ENCODE measurements around the gene MALAT1.

DNA sequence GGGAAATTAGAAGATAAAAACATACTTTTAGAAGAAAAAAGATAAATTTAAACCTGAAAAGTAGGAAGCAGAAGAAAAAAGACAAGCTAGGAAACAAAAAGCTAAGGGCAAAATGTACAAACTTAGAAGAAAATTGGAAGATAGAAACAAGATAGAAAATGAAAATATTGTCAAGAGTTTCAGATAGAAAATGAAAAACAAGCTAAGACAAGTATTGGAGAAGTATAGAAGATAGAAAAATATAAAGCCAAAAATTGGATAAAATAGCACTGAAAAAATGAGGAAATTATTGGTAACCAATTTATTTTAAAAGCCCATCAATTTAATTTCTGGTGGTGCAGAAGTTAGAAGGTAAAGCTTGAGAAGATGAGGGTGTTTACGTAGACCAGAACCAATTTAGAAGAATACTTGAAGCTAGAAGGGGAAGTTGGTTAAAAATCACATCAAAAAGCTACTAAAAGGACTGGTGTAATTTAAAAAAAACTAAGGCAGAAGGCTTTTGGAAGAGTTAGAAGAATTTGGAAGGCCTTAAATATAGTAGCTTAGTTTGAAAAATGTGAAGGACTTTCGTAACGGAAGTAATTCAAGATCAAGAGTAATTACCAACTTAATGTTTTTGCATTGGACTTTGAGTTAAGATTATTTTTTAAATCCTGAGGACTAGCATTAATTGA is 1.0 kb downstream of the MALAT1 start:
- TF ChIP-seq, protein P1, sequence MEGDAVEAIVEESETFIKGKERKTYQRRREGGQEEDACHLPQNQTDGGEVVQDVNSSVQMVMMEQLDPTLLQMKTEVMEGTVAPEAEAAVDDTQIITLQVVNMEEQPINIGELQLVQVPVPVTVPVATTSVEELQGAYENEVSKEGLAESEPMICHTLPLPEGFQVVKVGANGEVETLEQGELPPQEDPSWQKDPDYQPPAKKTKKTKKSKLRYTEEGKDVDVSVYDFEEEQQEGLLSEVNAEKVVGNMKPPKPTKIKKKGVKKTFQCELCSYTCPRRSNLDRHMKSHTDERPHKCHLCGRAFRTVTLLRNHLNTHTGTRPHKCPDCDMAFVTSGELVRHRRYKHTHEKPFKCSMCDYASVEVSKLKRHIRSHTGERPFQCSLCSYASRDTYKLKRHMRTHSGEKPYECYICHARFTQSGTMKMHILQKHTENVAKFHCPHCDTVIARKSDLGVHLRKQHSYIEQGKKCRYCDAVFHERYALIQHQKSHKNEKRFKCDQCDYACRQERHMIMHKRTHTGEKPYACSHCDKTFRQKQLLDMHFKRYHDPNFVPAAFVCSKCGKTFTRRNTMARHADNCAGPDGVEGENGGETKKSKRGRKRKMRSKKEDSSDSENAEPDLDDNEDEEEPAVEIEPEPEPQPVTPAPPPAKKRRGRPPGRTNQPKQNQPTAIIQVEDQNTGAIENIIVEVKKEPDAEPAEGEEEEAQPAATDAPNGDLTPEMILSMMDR (IDR thresholded peaks at IDR 0.05; ENCODE audit: low read length) = no peak
- TF ChIP-seq EZH2phosphoT487 (IDR thresholded peaks at IDR 0.05; ENCODE audit: low read length) (no peak), EZH2 (optimal IDR thresholded peaks at IDR 0.05; ENCODE audit: low read depth, low read length) (no peak)

All from MM.1S (cell line).